Measurements from ENCODE around the gene RSRP1.

DNA sequence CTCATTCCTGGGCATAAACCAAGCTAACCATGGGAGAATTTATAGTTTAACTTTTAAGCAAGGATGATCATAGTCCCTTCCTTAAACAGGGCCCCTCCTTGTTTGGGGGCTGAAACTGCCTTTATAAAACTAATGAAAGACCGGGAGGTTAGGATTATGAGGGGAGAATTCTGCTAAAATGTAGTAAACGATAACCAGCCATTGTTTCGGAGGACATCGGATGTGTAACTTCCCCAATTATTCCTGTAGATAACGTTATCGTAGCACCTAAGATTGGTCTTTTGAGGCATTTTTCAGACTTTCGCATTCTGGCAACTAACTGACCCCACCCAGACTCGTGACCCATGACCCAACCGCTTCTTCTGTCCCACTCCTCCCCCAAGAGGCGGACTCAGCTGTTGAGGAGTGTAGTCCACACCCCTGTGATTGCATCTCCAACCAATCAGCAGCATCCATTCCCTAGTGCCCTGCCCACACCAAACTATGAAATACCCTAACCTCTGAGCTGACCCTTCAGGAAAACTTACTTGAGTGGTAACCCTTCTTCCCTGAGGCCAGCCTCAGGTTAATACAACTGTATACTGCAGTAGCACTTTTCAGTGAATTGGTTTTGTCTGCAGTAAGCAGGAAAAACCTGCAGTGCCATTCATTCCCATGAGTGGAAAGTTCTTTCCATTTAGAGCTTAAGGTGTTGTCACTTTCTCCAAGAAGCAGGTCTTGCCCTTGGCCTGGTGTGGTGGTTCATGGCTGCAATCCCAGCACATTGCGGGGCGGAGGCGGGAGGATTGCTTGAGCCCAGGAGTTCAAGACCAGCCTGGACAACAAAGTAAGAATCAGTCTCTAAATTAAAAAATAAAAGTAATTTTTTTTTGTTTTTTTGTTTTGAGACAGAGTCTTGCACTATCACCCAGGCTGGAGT lies 14.1 kb downstream of the RSRP1 start:
- TF ChIP-seq CTBP1 (IDR thresholded peaks at IDR 0.05; ENCODE audit: borderline replicate concordance): no peak
- TF ChIP-seq, protein P1, sequence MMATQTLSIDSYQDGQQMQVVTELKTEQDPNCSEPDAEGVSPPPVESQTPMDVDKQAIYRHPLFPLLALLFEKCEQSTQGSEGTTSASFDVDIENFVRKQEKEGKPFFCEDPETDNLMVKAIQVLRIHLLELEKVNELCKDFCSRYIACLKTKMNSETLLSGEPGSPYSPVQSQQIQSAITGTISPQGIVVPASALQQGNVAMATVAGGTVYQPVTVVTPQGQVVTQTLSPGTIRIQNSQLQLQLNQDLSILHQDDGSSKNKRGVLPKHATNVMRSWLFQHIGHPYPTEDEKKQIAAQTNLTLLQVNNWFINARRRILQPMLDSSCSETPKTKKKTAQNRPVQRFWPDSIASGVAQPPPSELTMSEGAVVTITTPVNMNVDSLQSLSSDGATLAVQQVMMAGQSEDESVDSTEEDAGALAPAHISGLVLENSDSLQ (IDR thresholded peaks at IDR 0.05): no peak
- peak; percentile 52 for TF ChIP-seq L3MBTL2 (conservative IDR thresholded peaks at IDR 0.05)
- TF ChIP-seq NFRKB (IDR thresholded peaks at IDR 0.05): no peak
- TF ChIP-seq ELF4 (IDR thresholded peaks at IDR 0.05): no peak
- TF ChIP-seq TARDBP (IDR thresholded peaks at IDR 0.05): no peak
- no peak for TF ChIP-seq SP1 (IDR thresholded peaks at IDR 0.05)
